Liver (tissue), 9 donors: ENCODE data around the gene GAPDH. TPM values are rescaled to one million over a fixed set of nuclear protein-coding genes. Genes with fewer than 3 reads are reported as not detected.

Experiments used
- DNase-seq: peaks from one replicate; pipeline ENCODE4 v3.0.0-alpha.2; 2017; ENCODE audit warnings: low spot score
- H3K27ac ChIP-seq, 2 donors: one replicate each; pipeline ENCODE4 v1.7.0; 2013; ENCODE audit warnings: inconsistent platforms in 2 of 2, low read length in 2 of 2, control low read depth in 1 of 2, low read depth in 1 of 2, mild to moderate bottlenecking in 1 of 2
- H3K27me3 ChIP-seq, 4 donors: one replicate each; pipeline versions ENCODE4 v1.6.1 to v1.7.0; 2013; ENCODE audit warnings: low read length in 3 of 4, inconsistent platforms in 1 of 4, mild to moderate bottlenecking in 1 of 4, moderate library complexity in 1 of 4; ENCODE audit not compliant: control insufficient read depth in 4 of 4, insufficient read depth in 4 of 4
- H3K36me3 ChIP-seq, 4 donors: one replicate each; pipeline versions ENCODE4 v1.6.1 to v1.7.0; 2013; ENCODE audit warnings: low read length in 3 of 4, mild to moderate bottlenecking in 3 of 4, low read depth in 1 of 4, moderate library complexity in 1 of 4; ENCODE audit not compliant: control insufficient read depth in 4 of 4, insufficient read depth in 3 of 4
- H3K4me1 ChIP-seq, 4 donors: one replicate each; pipeline versions ENCODE4 v1.6.1 to v1.7.0; 2013; ENCODE audit warnings: low read length in 3 of 4, mild to moderate bottlenecking in 3 of 4, moderate library complexity in 1 of 4; ENCODE audit not compliant: control insufficient read depth in 4 of 4, insufficient read depth in 4 of 4
- H3K4me3 ChIP-seq, 3 donors: one replicate each; pipeline versions ENCODE4 v1.6.1 to v1.7.0; 2013; ENCODE audit warnings: low read length in 3 of 3, control low read depth in 1 of 3, low read depth in 1 of 3, mild to moderate bottlenecking in 1 of 3
- H3K9ac ChIP-seq, 2 donors: one replicate each; pipeline ENCODE4 v1.7.0; 2013; ENCODE audit warnings: low read length in 2 of 2, mild to moderate bottlenecking in 2 of 2, moderate library complexity in 2 of 2, control low read depth in 1 of 2, low read depth in 1 of 2
- H3K9me3 ChIP-seq, 4 donors: one replicate each; pipeline versions ENCODE4 v1.6.1 to v1.7.0; 2013; ENCODE audit warnings: low read length in 3 of 4; ENCODE audit not compliant: control insufficient read depth in 4 of 4
- EGR1 ChIP-seq, 2 donors: IDR thresholded peaks; 2 replicates each; pipeline ENCODE4 v1.6.1; 2016 to 2018; ENCODE audit warnings: antibody characterized with exemption in 2 of 2, low read depth in 2 of 2
- FOXA1 ChIP-seq: IDR thresholded peaks from 2 replicates; pipeline ENCODE4 v1.6.1; 2016; ENCODE audit warnings: antibody characterized with exemption
- FOXA2 ChIP-seq: IDR thresholded peaks from 2 replicates; pipeline ENCODE4 v1.6.1; 2016; ENCODE audit warnings: antibody characterized with exemption
- GABPA ChIP-seq, 2 donors: IDR thresholded peaks in 1 of 2; conservative IDR thresholded peaks in 1 of 2; 2 replicates each; pipeline ENCODE4 v1.6.1; 2016; ENCODE audit warnings: antibody characterized with exemption in 2 of 2, mild to moderate bottlenecking in 1 of 2, moderate library complexity in 1 of 2
- HNF4A ChIP-seq, 2 donors: conservative IDR thresholded peaks; 2 replicates each; pipeline ENCODE4 v1.6.1; 2016; ENCODE audit warnings: antibody characterized with exemption in 2 of 2, mild to moderate bottlenecking in 2 of 2
- HNF4G ChIP-seq: IDR thresholded peaks from 2 replicates; pipeline ENCODE4 v1.6.1; 2016; ENCODE audit warnings: antibody characterized with exemption
- JUND ChIP-seq, 2 donors: IDR thresholded peaks; 2 replicates each; pipeline ENCODE4 v1.6.1; 2016; ENCODE audit warnings: antibody characterized with exemption in 2 of 2
- NR2F2 ChIP-seq: IDR thresholded peaks from 2 replicates; pipeline ENCODE4 v1.6.1; 2016; ENCODE audit warnings: antibody characterized with exemption
- RAD21 ChIP-seq, 2 donors: IDR thresholded peaks; 2 replicates each; pipeline ENCODE4 v1.6.1; 2016; ENCODE audit warnings: antibody characterized with exemption in 2 of 2, mild to moderate bottlenecking in 2 of 2
- SP1 ChIP-seq: IDR thresholded peaks from 2 replicates; pipeline ENCODE4 v1.6.1; 2018; ENCODE audit warnings: antibody characterized with exemption, mild to moderate bottlenecking
- YY1 ChIP-seq: IDR thresholded peaks from 2 replicates; pipeline ENCODE4 v1.6.1; 2016; ENCODE audit warnings: antibody characterized with exemption, mild to moderate bottlenecking
- WGBS: extraction: QIAGEN DNeasy Blood & Tissue Kit; methylation state at CpG from one replicate; pipeline ENCODE4 v1.1.7; 2013; 5-methylcytosine and 5-hydroxymethylcytosine counted together
- polyA plus RNA-seq, 2 donors: library from polyadenylated mRNA; stranded (reverse) in 1 of 2; unstranded in 1 of 2; fragments of 200-250 nt in 1 of 2; fragments of >200 nt in 1 of 2; fragmentation: Nextera tagmentation in 1 of 2; extraction: Ambion mirVana in 1 of 2; gene quantifications; one replicate each; pipeline versions ENCODE4 v1.2.1 to v1.2.3, GENCODE V29; 2013 to 2015
- total RNA-seq, 2 donors: library from RNA; depleted of rRNA; stranded (reverse); fragments of >200 nt; gene quantifications; one replicate each; pipeline ENCODE4 v1.2.3, GENCODE V29; 2014
- TF ChIP-seq, protein P1 (sequence below): IDR thresholded peaks from 2 replicates; pipeline ENCODE4 v1.6.1; 2016; ENCODE audit warnings: antibody characterized with exemption
- TF ChIP-seq, protein P2 (sequence below): IDR thresholded peaks from 2 replicates; pipeline ENCODE4 v1.6.1; 2016; ENCODE audit warnings: antibody characterized with exemption
- TF ChIP-seq, protein P3 (sequence below): IDR thresholded peaks from 2 replicates; pipeline ENCODE4 v1.6.1; 2016; ENCODE audit warnings: antibody characterized with exemption
- TF ChIP-seq, protein P4 (sequence below): IDR thresholded peaks from 2 replicates; pipeline ENCODE4 v1.6.1; 2016; ENCODE audit warnings: antibody characterized with exemption, mild to moderate bottlenecking
- TF ChIP-seq, protein P5 (sequence below): fragments of 150-350 bp; IDR thresholded peaks from 2 replicates; pipeline ENCODE4 v1.5.1; 2017; ENCODE audit warnings: improper control_type of control experiment, low read depth, low read length; ENCODE audit not compliant: missing input control
- donor health status: healthy.
- donor health status: healthy.
- donor health status: healthy.
- donor health status: healthy.
- donor health status: healthy.

The GAPDH gene
- total and polyA plus RNA-seq, 4 donors = 1,234 to 2,082 (median 1,344) TPM

DNA sequence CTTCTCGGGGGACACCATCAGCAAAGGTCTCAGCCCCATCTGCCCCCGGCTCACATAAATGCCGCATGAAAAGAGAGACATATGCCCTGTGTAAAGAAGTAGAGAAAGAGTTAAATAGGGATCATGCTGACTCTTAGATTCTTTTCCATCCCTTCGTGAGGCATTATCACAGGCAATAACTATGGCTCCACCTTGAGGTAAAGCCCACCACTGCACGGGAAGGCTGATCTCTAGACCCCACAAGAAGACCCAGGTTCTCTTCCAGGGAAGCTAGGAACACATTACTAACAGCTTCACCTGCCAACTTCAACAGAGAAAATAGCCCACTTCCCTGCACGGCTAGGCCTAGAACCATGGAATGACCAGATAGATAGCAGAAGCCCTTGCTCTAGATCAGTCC is 47.9 kb downstream of the GAPDH start:
- Histone ChIP-seq H3K4me1 (no peaks in the 10 kb centered on the region), H3K9me3 (no peaks in the 10 kb centered on the region), H3K27me3 (no peaks in the 10 kb centered on the region), H3K4me3 (no peak overlapping the region), H3K36me3 (peaks cover 39 to 84% (median 72%) of the 10 kb centered on the region in 4 donors), H3K27ac (no peak overlapping the region), H3K9ac (no peak overlapping the region)
- no peak for DNase-seq
- TF ChIP-seq GABPA (IDR thresholded peaks at IDR 0.05 in 1 of 2, conservative IDR thresholded peaks at IDR 0.05 in 1 of 2) (no peak), RAD21 (IDR thresholded peaks at IDR 0.05) (no peak), FOXA2 (no peak), YY1 (no peak), HNF4A (conservative IDR thresholded peaks at IDR 0.05) (no peak)
- TF ChIP-seq, protein P1, sequence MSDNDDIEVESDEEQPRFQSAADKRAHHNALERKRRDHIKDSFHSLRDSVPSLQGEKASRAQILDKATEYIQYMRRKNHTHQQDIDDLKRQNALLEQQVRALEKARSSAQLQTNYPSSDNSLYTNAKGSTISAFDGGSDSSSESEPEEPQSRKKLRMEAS = no peak
- TF ChIP-seq, protein P2, sequence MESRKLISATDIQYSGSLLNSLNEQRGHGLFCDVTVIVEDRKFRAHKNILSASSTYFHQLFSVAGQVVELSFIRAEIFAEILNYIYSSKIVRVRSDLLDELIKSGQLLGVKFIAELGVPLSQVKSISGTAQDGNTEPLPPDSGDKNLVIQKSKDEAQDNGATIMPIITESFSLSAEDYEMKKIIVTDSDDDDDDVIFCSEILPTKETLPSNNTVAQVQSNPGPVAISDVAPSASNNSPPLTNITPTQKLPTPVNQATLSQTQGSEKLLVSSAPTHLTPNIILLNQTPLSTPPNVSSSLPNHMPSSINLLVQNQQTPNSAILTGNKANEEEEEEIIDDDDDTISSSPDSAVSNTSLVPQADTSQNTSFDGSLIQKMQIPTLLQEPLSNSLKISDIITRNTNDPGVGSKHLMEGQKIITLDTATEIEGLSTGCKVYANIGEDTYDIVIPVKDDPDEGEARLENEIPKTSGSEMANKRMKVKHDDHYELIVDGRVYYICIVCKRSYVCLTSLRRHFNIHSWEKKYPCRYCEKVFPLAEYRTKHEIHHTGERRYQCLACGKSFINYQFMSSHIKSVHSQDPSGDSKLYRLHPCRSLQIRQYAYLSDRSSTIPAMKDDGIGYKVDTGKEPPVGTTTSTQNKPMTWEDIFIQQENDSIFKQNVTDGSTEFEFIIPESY = no peak
- TF ChIP-seq, protein P3, sequence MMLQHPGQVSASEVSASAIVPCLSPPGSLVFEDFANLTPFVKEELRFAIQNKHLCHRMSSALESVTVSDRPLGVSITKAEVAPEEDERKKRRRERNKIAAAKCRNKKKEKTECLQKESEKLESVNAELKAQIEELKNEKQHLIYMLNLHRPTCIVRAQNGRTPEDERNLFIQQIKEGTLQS = no peak
- 83% methylated on average over 6 of the region's 6 CpGs for WGBS

DNA sequence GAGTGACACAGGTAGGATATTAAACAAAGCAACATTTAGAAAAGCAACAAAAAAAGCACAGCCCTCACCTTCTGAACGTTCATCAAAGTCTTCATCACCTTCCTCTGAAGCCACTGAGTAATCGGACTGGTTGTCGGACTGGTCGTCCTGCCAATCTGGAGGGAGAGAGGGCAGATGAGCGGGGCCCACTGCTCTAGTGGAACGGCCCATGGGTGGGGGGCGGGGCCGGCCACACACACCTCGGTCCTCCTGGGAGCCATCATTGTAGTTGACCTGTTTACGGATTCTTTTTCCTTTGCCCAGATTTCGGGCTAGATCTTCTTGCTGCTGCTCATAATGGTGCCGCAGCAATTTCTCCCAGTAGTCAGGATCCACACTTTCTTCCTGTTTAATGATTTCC is 48.6 kb downstream of the GAPDH start:
- Histone ChIP-seq H3K4me1 (no peaks in the 10 kb centered on the region), H3K4me3 (no peak overlapping the region), H3K9me3 (no peaks in the 10 kb centered on the region), H3K36me3 (peaks cover 40 to 84% (median 71%) of the 10 kb centered on the region in 4 donors), H3K9ac (no peak overlapping the region), H3K27me3 (no peaks in the 10 kb centered on the region), H3K27ac (no peak overlapping the region)
- no peak for DNase-seq
- WGBS = 92% methylated on average over 12 of the region's 12 CpGs
- TF ChIP-seq RAD21 (IDR thresholded peaks at IDR 0.05) (no peak), HNF4A (conservative IDR thresholded peaks at IDR 0.05) (no peak), JUND (IDR thresholded peaks at IDR 0.05) (no peak), FOXA1 (no peak), YY1 (no peak), NR2F2 (no peak), FOXA2 (no peak), SP1 (no peak), HNF4G (no peak), GABPA (IDR thresholded peaks at IDR 0.05 in 1 of 2, conservative IDR thresholded peaks at IDR 0.05 in 1 of 2) (no peak), EGR1 (IDR thresholded peaks at IDR 0.05; ENCODE audit: low read depth in 2 of 2) (no peak)
- TF ChIP-seq, protein P1 = no peak
- TF ChIP-seq, protein P4, sequence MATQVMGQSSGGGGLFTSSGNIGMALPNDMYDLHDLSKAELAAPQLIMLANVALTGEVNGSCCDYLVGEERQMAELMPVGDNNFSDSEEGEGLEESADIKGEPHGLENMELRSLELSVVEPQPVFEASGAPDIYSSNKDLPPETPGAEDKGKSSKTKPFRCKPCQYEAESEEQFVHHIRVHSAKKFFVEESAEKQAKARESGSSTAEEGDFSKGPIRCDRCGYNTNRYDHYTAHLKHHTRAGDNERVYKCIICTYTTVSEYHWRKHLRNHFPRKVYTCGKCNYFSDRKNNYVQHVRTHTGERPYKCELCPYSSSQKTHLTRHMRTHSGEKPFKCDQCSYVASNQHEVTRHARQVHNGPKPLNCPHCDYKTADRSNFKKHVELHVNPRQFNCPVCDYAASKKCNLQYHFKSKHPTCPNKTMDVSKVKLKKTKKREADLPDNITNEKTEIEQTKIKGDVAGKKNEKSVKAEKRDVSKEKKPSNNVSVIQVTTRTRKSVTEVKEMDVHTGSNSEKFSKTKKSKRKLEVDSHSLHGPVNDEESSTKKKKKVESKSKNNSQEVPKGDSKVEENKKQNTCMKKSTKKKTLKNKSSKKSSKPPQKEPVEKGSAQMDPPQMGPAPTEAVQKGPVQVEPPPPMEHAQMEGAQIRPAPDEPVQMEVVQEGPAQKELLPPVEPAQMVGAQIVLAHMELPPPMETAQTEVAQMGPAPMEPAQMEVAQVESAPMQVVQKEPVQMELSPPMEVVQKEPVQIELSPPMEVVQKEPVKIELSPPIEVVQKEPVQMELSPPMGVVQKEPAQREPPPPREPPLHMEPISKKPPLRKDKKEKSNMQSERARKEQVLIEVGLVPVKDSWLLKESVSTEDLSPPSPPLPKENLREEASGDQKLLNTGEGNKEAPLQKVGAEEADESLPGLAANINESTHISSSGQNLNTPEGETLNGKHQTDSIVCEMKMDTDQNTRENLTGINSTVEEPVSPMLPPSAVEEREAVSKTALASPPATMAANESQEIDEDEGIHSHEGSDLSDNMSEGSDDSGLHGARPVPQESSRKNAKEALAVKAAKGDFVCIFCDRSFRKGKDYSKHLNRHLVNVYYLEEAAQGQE = no peak
- TF ChIP-seq, protein P3 = no peak
- TF ChIP-seq, protein P5, sequence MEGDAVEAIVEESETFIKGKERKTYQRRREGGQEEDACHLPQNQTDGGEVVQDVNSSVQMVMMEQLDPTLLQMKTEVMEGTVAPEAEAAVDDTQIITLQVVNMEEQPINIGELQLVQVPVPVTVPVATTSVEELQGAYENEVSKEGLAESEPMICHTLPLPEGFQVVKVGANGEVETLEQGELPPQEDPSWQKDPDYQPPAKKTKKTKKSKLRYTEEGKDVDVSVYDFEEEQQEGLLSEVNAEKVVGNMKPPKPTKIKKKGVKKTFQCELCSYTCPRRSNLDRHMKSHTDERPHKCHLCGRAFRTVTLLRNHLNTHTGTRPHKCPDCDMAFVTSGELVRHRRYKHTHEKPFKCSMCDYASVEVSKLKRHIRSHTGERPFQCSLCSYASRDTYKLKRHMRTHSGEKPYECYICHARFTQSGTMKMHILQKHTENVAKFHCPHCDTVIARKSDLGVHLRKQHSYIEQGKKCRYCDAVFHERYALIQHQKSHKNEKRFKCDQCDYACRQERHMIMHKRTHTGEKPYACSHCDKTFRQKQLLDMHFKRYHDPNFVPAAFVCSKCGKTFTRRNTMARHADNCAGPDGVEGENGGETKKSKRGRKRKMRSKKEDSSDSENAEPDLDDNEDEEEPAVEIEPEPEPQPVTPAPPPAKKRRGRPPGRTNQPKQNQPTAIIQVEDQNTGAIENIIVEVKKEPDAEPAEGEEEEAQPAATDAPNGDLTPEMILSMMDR = no peak
- TF ChIP-seq, protein P2 = no peak
